ENCODE data around the gene GLB1L. TPM values are rescaled to one million over a fixed set of nuclear protein-coding genes. Genes with fewer than 3 reads are reported as not detected.

GLB1L gene
- polyA plus RNA-seq, 1 experiment: 9.5 TPM

GRCh38 chr2:219253753-219254589, 8.7 kb upstream of the GLB1L start, which contains the start of gene TUBA4A:
Gene TUBA4A (minus strand): TSS chr2:219253918. CDS start chr2:219253858, 60 bp downstream.
- TF ChIP-seq CTCF (IDR thresholded peaks at IDR 0.05; ENCODE audit: insufficient read depth, low read depth, low read length): peak; percentile 4; the same call in 1 of the 2 replicates
- POLR2A ChIA-PET: interaction anchor here (0.6 kb wide), 1 partner anchor 164 kb away, joined by 4 read pairs; the partner anchor contains the start of gene DES

GRCh38 chr2:219252900-219253752, 7.9 kb upstream of the GLB1L start, which contains the start of gene TUBA4B:
Gene TUBA4B (plus strand): TSS chr2:219253243. CDS start chr2:219253408, 165 bp downstream.
- Histone ChIP-seq H3K36me3 (ENCODE audit: control insufficient read depth, insufficient read depth, low read length) (peaks cover 3% of the 10 kb centered on the region), H3K4me3 (ENCODE audit: low read depth, low read length) (peak within 1 kb of the TSS; percentile 52), H3K27me3 (ENCODE audit: control insufficient read depth, insufficient read depth, low read length) (peaks cover 3% of the 10 kb centered on the region)
- POLR2A ChIA-PET: interaction anchor here (0.6 kb wide), 3 partner anchors 24 to 165 kb away, joined by 4 to 7 read pairs (median 5); partner anchors contain the start of gene DES
- TF ChIP-seq CTCF (IDR thresholded peaks at IDR 0.05; ENCODE audit: insufficient read depth, low read depth, low read length): no peak
- CTCF ChIA-PET: interaction anchor here (0.6 to 9.5 kb wide), 8 partner anchors 9 to 511 kb away, joined by 3 to 61 read pairs (median 4); partner anchors contain the start of genes ANKZF1 and DNAJB2
- no peak for DNase-seq (ENCODE audit: low read depth)

More at GRCh38 chr2:219253753-219254589, 8.7 kb upstream of the GLB1L start, which contains the start of gene TUBA4A:
- H3K27me3 ChIP-seq (ENCODE audit: control insufficient read depth, insufficient read depth, low read length): peaks cover 5% of the 10 kb centered on the region
- H3K4me3 ChIP-seq (ENCODE audit: low read depth, low read length): peak within 1 kb of the TSS; percentile 52
- H3K36me3 ChIP-seq (ENCODE audit: control insufficient read depth, insufficient read depth, low read length): no peaks in the 10 kb centered on the region
- CTCF ChIA-PET: interaction anchor here (0.9 to 9.5 kb wide), 5 partner anchors 9 to 83 kb away, joined by 3 to 61 read pairs (median 4); partner anchors contain the start of gene DNAJB2
- DNase-seq (ENCODE audit: low read depth): no peak

- ChIA-PET CTCF (interaction anchor here (0.6 to 9.5 kb wide), 7 partner anchors 9 to 511 kb away, joined by 3 to 61 read pairs (median 5); partner anchors contain the start of genes ANKZF1 and DNAJB2), POLR2A (interaction anchor here (0.6 kb wide), 2 partner anchors 25 to 47 kb away, joined by 5 to 7 read pairs; no protein-coding TSS in a partner anchor)
- Histone ChIP-seq H3K27me3 (ENCODE audit: control insufficient read depth, insufficient read depth, low read length) (peaks cover 3% of the 10 kb centered on the region), H3K4me3 (ENCODE audit: low read depth, low read length) (peak overlapping the region; percentile 52), H3K36me3 (ENCODE audit: control insufficient read depth, insufficient read depth, low read length) (peaks cover 9% of the 10 kb centered on the region)
- DNase-seq (ENCODE audit: low read depth): no peak
- TF ChIP-seq CTCF (IDR thresholded peaks at IDR 0.05; ENCODE audit: insufficient read depth, low read depth, low read length): no peak
Observed at GRCh38 chr2:219252570-219252899, 7.3 kb upstream of the GLB1L start.

- TF ChIP-seq CTCF (IDR thresholded peaks at IDR 0.05; ENCODE audit: insufficient read depth, low read depth, low read length): no peak
- Histone ChIP-seq H3K27me3 (ENCODE audit: control insufficient read depth, insufficient read depth, low read length) (peaks cover 3% of the 10 kb centered on the region), H3K36me3 (ENCODE audit: control insufficient read depth, insufficient read depth, low read length) (peaks cover 10% of the 10 kb centered on the region), H3K4me3 (ENCODE audit: low read depth, low read length) (no peak overlapping the region)
- ChIA-PET POLR2A (no interaction called here), CTCF (interaction anchor here (0.9 to 9.5 kb wide), 8 partner anchors 10 to 278 kb away, joined by 3 to 61 read pairs (median 4); partner anchors contain the start of genes ANKZF1, DNAJB2 and DNPEP)
- no peak for DNase-seq (ENCODE audit: low read depth)
Observed at GRCh38 chr2:219252084-219252483, 6.8 kb upstream of the GLB1L start.
